OCI-LY7 (cell line): ENCODE measurements around the gene FZD8. TPM values are rescaled to one million over a fixed set of nuclear protein-coding genes. Genes with fewer than 3 reads are reported as not detected.

Experiments used
- BruUV-seq: library from RNA; stranded (reverse); fragments of 400-500 nt; replicated peaks from 2 replicates; lab custom pipeline; 2021; lab: Mats Ljungman, UMichigan
- CTCF ChIA-PET: fragments of 300-600 bp; sonication (Branson Sonifier 250); formaldehyde crosslinking; loops from one replicate; lab custom pipeline; 2022; ENCODE audit warnings: antibody characterized with exemption; ENCODE audit not compliant: unreplicated experiment; lab: Charles Lee
- POLR2A ChIA-PET: fragments of 300-600 bp; sonication (Branson Sonifier 250); formaldehyde crosslinking; loops from one replicate; lab custom pipeline; 2022; ENCODE audit warnings: antibody characterized with exemption; lab: Charles Lee
- DNase-seq: peaks from one replicate; pipeline ENCODE4 v3.0.0-alpha.2; 2015; ENCODE audit warnings: low spot score
- H2AFZ ChIP-seq: fragments of 200-600 bp; sonication (generic), shearing (Covaris generic); 2 replicates; pipeline ENCODE4 v1.6.1; 2014; ENCODE audit warnings: mild to moderate bottlenecking, antibody characterized with exemption, low read length, moderate library complexity
- H3K27ac ChIP-seq: fragments of 200-600 bp; sonication (generic); 2 replicates; pipeline ENCODE4 v1.5.1; 2014; ENCODE audit warnings: mixed run types, low read depth, mild to moderate bottlenecking, moderate library complexity, low read length, inconsistent platforms; ENCODE audit not compliant: poor library complexity, severe bottlenecking
- H3K36me3 ChIP-seq: fragments of 200-600 bp; sonication (generic); 2 replicates; pipeline ENCODE4 v1.6.1; 2014; ENCODE audit warnings: mild to moderate bottlenecking, antibody characterized with exemption, low read length, moderate library complexity, mixed read lengths; ENCODE audit not compliant: insufficient read depth
- H3K4me1 ChIP-seq: fragments of 200-600 bp; sonication (generic); 2 replicates; pipeline ENCODE4 v1.5.1; 2014; ENCODE audit warnings: mild to moderate bottlenecking, low read length; ENCODE audit not compliant: insufficient read depth, poor library complexity, severe bottlenecking
- H3K4me2 ChIP-seq: fragments of 200-600 bp; sonication (generic); 2 replicates; pipeline ENCODE4 v1.6.1; 2014; ENCODE audit warnings: mild to moderate bottlenecking, low read length
- H3K4me3 ChIP-seq: fragments of 200-600 bp; sonication (generic); 2 replicates; pipeline ENCODE4 v1.5.1; 2014; ENCODE audit warnings: mild to moderate bottlenecking, low read depth, low read length; ENCODE audit not compliant: poor library complexity, severe bottlenecking
- H3K79me2 ChIP-seq: fragments of 200-600 bp; sonication (generic); 2 replicates; pipeline ENCODE4 v1.6.1; 2016; ENCODE audit warnings: low read depth, mild to moderate bottlenecking, low read length, moderate library complexity, mixed read lengths; ENCODE audit not compliant: insufficient read depth
- H3K9me2 ChIP-seq: fragments of 200-600 bp; sonication (generic); 2 replicates; pipeline ENCODE4 v1.6.1; 2016; ENCODE audit warnings: mild to moderate bottlenecking, low read length, mixed read lengths; ENCODE audit not compliant: insufficient read depth
- H3K9me3 ChIP-seq: fragments of 200-600 bp; sonication (generic); 2 replicates; pipeline ENCODE4 v1.6.1; 2014; ENCODE audit warnings: mild to moderate bottlenecking, mixed run types, low read length, mixed read lengths
- H4K20me1 ChIP-seq: fragments of 200-600 bp; sonication (generic); 2 replicates; pipeline ENCODE4 v1.6.1; 2014; ENCODE audit warnings: mild to moderate bottlenecking, antibody characterized with exemption, low read length, moderate library complexity, mixed read lengths; ENCODE audit not compliant: insufficient read depth
- CTCF ChIP-seq: fragments of 200-600 bp; sonication (generic); conservative IDR thresholded peaks from 2 replicates; pipeline ENCODE4 v1.5.1; 2014; ENCODE audit warnings: mild to moderate bottlenecking, antibody characterized with exemption, low read length, moderate library complexity, mixed read lengths
- EZH2phosphoT487 ChIP-seq: fragments of 200-600 bp; sonication (generic); IDR thresholded peaks from 2 replicates; pipeline ENCODE4 v1.6.1; 2018; ENCODE audit warnings: low read depth, borderline replicate concordance, mild to moderate bottlenecking, mixed run types, antibody characterized with exemption, low read length, moderate library complexity, mixed read lengths
- intact Hi-C: fragments of 100-400 bp; cut with micrococcal nuclease; formaldehyde crosslinking; loops from one replicate; pipeline ENCODE4 v1.10.0; 2022; ENCODE audit not compliant: unreplicated experiment
- total RNA-seq, 2 experiments: library from RNA; depleted of rRNA in 1 of 2; stranded (reverse); fragments of >200 nt in 1 of 2; shearing (Covaris generic) in 1 of 2; gene quantifications; 2 replicates each; pipeline ENCODE4 v1.2.3, GENCODE V29; 2014 to 2022

FZD8 gene
- total RNA-seq, 2 experiments from 2014 or later, result 3.9 to 4.9 TPM

DNA sequence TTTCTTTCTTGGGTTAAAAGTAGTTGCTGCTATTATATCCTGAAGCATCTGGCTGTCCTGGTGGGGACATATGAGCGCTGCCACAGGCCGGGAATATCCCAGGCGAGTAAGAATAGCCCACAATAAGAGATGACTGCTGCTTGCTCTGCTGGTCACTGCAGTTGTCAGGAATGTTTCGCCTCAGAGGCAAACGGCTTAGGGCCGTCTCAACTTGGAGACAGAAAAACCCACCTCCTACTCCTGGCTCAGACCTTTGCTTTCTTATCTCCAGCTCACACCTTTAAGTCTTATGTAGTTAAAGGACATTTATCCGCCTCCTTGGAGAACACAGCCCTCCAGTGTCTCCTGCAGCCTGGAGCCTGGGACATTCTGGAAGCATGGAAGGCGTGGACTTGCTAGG lies 36.9 kb downstream of the FZD8 start, which contains the start of gene GJD4:
TSS of gene GJD4 (plus strand) at position 151 of the 400 bp plus-strand sequence. CDS start at position 378, 227 bp downstream.
- no peak within 1 kb of the TSS for H3K4me3 ChIP-seq
- H3K4me1 ChIP-seq, result no peaks in the 10 kb centered on the region
- no peak within 1 kb of the TSS for H3K4me2 ChIP-seq
- H2AFZ ChIP-seq, result no peak within 1 kb of the TSS
- H4K20me1 ChIP-seq, result no peaks in the 10 kb centered on the region
- no TSS peak for BruUV-seq
- ChIA-PET POLR2A (no interaction called here), CTCF (no interaction called here)
- no peaks in the 10 kb centered on the region for H3K9me3 ChIP-seq
- H3K36me3 ChIP-seq, result no peaks in the 10 kb centered on the region
- no peaks in the 10 kb centered on the region for H3K79me2 ChIP-seq
- TF ChIP-seq CTCF (no peak), EZH2phosphoT487 (no peak)
- intact Hi-C loops, result no loop called here
- H3K9me2 ChIP-seq, result no peaks in the 10 kb centered on the region
- no peak within 1 kb of the TSS for H3K27ac ChIP-seq
- DNase-seq, result no peak

GRCh38 chr10:35600193-35600592 lies 41.9 kb downstream of the FZD8 start:
- ChIA-PET CTCF (no interaction called here), POLR2A (interaction anchor here (0.6 kb wide), 2 partner anchors 225 to 648 kb away, joined by 3 read pairs; no protein-coding TSS in a partner anchor)
- no TSS peak for BruUV-seq
- Histone ChIP-seq H3K4me3 (no peak overlapping the region), H3K4me1 (no peaks in the 10 kb centered on the region), H3K36me3 (no peaks in the 10 kb centered on the region), H4K20me1 (no peaks in the 10 kb centered on the region), H3K9me2 (no peaks in the 10 kb centered on the region), H3K4me2 (no peak overlapping the region), H3K27ac (no peak overlapping the region), H3K9me3 (no peaks in the 10 kb centered on the region), H3K79me2 (no peaks in the 10 kb centered on the region), H2AFZ (no peak overlapping the region)
- no peak for TF ChIP-seq EZH2phosphoT487
- peak; percentile 49 for TF ChIP-seq CTCF
- intact Hi-C loops, result no loop called here
- DNase-seq, result no peak

DNA sequence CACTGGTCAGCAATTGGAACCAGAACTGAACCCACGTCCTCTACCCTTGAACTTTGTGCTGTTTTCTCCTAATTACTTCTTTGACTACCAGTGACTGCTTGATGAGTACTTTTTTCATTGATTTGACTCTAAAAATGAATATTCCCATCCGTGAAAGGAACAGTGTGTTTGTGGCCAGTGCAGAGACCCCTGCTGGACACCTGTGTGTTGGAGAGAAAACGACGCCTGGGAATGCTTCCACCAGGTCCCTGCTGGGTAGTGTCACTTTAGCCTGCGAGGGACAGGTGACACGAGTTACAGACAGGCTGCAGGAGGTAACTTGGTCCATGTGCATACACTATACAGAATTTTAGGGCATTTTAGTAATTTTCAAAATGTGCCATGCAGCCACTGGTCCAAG lies 43.7 kb downstream of the FZD8 start:
- H4K20me1 ChIP-seq, result no peaks in the 10 kb centered on the region
- BruUV-seq, result no TSS peak
- intact Hi-C loops, result no loop called here
- no peak for DNase-seq
- H3K9me3 ChIP-seq, result no peaks in the 10 kb centered on the region
- H3K4me2 ChIP-seq, result no peak overlapping the region
- H3K27ac ChIP-seq, result no peak overlapping the region
- TF ChIP-seq EZH2phosphoT487 (no peak), CTCF (peak; percentile 50; the same call in 1 of the 2 replicates)
- no peaks in the 10 kb centered on the region for H3K79me2 ChIP-seq
- H3K9me2 ChIP-seq, result no peaks in the 10 kb centered on the region
- POLR2A ChIA-PET, result interaction anchor here (0.5 kb wide), 1 partner anchor 553 kb away, joined by 3 read pairs; no protein-coding TSS in a partner anchor
- no peak overlapping the region for H2AFZ ChIP-seq
- H3K36me3 ChIP-seq, result no peaks in the 10 kb centered on the region
- CTCF ChIA-PET, result no interaction called here
- H3K4me3 ChIP-seq, result no peak overlapping the region
- H3K4me1 ChIP-seq, result no peaks in the 10 kb centered on the region
